ENCODE measurements around the gene SCRN2. TPM values are rescaled to one million over a fixed set of nuclear protein-coding genes. Genes with fewer than 3 reads are reported as not detected.

Gene SCRN2
- total and polyA plus RNA-seq, 2 experiments from 2014 or later = 40.6 to 45.5 TPM

DNA sequence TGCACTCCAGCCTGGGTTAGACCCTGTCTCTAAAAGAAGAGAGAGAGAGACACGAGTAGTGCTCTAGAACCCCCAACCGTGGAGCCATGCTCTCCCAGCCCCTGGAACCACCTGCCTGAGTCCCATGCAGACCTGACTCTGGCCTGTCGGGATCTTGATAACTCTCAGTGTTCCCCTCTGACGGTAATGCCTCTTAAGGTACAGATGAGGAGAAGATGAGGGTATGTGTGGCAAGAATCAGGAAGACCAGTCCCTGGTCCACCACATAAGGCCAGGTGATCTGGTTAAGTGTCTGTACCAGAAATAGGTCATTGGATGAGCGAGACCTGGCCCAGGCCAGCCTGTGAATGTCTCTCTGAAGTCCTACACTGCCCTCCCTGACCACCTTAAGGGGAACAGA lies 37.9 kb downstream of the SCRN2 start (continued):
- TF ChIP-seq, protein P1, sequence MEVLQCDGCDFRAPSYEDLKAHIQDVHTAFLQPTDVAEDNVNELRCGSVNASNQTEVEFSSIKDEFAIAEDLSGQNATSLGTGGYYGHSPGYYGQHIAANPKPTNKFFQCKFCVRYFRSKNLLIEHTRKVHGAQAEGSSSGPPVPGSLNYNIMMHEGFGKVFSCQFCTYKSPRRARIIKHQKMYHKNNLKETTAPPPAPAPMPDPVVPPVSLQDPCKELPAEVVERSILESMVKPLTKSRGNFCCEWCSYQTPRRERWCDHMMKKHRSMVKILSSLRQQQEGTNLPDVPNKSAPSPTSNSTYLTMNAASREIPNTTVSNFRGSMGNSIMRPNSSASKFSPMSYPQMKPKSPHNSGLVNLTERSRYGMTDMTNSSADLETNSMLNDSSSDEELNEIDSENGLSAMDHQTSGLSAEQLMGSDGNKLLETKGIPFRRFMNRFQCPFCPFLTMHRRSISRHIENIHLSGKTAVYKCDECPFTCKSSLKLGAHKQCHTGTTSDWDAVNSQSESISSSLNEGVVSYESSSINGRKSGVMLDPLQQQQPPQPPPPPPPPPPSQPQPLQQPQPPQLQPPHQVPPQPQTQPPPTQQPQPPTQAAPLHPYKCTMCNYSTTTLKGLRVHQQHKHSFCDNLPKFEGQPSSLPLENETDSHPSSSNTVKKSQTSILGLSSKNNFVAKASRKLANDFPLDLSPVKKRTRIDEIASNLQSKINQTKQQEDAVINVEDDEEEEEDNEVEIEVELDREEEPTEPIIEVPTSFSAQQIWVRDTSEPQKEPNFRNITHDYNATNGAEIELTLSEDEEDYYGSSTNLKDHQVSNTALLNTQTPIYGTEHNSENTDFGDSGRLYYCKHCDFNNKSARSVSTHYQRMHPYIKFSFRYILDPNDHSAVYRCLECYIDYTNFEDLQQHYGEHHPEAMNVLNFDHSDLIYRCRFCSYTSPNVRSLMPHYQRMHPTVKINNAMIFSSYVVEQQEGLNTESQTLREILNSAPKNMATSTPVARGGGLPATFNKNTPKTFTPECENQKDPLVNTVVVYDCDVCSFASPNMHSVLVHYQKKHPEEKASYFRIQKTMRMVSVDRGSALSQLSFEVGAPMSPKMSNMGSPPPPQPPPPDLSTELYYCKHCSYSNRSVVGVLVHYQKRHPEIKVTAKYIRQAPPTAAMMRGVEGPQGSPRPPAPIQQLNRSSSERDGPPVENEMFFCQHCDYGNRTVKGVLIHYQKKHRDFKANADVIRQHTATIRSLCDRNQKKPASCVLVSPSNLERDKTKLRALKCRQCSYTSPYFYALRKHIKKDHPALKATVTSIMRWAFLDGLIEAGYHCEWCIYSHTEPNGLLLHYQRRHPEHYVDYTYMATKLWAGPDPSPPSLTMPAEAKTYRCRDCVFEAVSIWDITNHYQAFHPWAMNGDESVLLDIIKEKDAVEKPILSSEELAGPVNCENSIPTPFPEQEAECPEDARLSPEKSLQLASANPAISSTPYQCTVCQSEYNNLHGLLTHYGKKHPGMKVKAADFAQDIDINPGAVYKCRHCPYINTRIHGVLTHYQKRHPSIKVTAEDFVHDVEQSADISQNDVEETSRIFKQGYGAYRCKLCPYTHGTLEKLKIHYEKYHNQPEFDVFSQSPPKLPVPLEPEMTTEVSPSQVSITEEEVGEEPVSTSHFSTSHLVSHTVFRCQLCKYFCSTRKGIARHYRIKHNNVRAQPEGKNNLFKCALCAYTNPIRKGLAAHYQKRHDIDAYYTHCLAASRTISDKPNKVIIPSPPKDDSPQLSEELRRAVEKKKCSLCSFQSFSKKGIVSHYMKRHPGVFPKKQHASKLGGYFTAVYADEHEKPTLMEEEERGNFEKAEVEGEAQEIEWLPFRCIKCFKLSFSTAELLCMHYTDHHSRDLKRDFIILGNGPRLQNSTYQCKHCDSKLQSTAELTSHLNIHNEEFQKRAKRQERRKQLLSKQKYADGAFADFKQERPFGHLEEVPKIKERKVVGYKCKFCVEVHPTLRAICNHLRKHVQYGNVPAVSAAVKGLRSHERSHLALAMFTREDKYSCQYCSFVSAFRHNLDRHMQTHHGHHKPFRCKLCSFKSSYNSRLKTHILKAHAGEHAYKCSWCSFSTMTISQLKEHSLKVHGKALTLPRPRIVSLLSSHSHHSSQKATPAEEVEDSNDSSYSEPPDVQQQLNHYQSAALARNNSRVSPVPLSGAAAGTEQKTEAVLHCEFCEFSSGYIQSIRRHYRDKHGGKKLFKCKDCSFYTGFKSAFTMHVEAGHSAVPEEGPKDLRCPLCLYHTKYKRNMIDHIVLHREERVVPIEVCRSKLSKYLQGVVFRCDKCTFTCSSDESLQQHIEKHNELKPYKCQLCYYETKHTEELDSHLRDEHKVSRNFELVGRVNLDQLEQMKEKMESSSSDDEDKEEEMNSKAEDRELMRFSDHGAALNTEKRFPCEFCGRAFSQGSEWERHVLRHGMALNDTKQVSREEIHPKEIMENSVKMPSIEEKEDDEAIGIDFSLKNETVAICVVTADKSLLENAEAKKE (CRISPR knock-in tag; IDR thresholded peaks at IDR 0.05) = no peak

DNA sequence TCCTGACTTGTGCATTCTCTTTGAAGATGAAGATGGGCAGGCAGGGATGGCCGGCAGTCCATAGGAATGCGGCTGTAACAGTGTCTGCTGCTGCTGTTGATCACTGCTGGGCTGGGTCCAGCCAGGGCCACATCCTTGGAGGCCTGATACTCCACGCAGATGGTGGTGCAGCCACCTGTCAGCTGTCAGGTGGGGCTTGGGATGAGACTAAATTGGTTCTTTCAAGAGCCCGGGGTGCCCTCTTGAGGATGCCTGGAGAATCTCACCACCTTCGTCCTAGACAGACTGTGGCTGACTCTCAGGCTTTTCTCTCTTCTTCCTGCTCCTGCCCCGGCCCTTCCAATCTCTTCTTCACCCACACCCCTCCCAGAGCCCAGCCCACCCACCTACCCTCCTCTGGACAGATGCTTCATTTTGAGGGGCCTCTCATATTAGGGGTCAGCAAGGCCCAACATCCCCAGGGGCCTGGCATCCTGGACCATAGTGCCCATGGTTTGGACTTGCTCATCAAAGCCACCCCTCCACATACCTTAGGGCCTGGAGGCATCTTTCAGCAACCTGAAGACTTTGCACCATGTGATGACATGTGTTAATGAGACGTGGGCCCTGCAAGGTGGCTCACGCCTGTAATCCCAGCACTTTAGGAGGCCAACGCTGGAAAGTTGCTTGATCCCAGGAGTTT lies 38.6 kb downstream of the SCRN2 start:
- no peak overlapping the region for H2AFZ ChIP-seq
- no peaks in the 10 kb centered on the region for H3K9me2 ChIP-seq (ENCODE audit: insufficient read depth)
- no peak overlapping the region for H3K4me3 Mint-ChIP-seq
- no peaks in the 10 kb centered on the region for H3F3A ChIP-seq (replicated peaks; ENCODE audit: low read depth)
- no peak overlapping the region for H3K4me3 ChIP-seq
- H3K36me3 Mint-ChIP-seq (ENCODE audit: low read depth) = no peaks in the 10 kb centered on the region
- no peaks in the 10 kb centered on the region for H3K4me1 ChIP-seq (ENCODE audit: insufficient read depth)
- no peaks in the 10 kb centered on the region for H3K27me3 ChIP-seq (ENCODE audit: insufficient read depth)
- H3K9me3 Mint-ChIP-seq = no peaks in the 10 kb centered on the region
- H3K27ac ChIP-seq (ENCODE audit: low read depth) = no peak overlapping the region
- DNase-seq (ENCODE audit: low spot score) (peak; percentile 91), ATAC-seq (peak; percentile 98)
- H4K20me1 ChIP-seq (replicated peaks; ENCODE audit: insufficient read depth) = no peaks in the 10 kb centered on the region; the same call in 1 of the 2 replicates
- H3K27me3 Mint-ChIP-seq (ENCODE audit: insufficient read depth, low read depth, poor library complexity) = peaks cover 8% of the 10 kb centered on the region
- no peak overlapping the region for H3K4me2 ChIP-seq
- no peak overlapping the region for H3K27ac Mint-ChIP-seq
- H3K4me1 Mint-ChIP-seq = no peaks in the 10 kb centered on the region
- no peaks in the 10 kb centered on the region for H3K36me3 ChIP-seq (ENCODE audit: insufficient read depth)
- H3K79me2 ChIP-seq (replicated peaks; ENCODE audit: insufficient read depth) = no peaks in the 10 kb centered on the region
- TF ChIP-seq EZH2phosphoT487 (IDR thresholded peaks at IDR 0.05; ENCODE audit: unreplicated experiment) = no peak
- TF ChIP-seq, protein P2, sequence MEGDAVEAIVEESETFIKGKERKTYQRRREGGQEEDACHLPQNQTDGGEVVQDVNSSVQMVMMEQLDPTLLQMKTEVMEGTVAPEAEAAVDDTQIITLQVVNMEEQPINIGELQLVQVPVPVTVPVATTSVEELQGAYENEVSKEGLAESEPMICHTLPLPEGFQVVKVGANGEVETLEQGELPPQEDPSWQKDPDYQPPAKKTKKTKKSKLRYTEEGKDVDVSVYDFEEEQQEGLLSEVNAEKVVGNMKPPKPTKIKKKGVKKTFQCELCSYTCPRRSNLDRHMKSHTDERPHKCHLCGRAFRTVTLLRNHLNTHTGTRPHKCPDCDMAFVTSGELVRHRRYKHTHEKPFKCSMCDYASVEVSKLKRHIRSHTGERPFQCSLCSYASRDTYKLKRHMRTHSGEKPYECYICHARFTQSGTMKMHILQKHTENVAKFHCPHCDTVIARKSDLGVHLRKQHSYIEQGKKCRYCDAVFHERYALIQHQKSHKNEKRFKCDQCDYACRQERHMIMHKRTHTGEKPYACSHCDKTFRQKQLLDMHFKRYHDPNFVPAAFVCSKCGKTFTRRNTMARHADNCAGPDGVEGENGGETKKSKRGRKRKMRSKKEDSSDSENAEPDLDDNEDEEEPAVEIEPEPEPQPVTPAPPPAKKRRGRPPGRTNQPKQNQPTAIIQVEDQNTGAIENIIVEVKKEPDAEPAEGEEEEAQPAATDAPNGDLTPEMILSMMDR (conservative IDR thresholded peaks at IDR 0.05; ENCODE audit: low read depth in 2 of 2) = peak; percentile 65 to 83
